ENCODE measurements around the gene FBXL17.

- TF ChIP-seq, protein P1, sequence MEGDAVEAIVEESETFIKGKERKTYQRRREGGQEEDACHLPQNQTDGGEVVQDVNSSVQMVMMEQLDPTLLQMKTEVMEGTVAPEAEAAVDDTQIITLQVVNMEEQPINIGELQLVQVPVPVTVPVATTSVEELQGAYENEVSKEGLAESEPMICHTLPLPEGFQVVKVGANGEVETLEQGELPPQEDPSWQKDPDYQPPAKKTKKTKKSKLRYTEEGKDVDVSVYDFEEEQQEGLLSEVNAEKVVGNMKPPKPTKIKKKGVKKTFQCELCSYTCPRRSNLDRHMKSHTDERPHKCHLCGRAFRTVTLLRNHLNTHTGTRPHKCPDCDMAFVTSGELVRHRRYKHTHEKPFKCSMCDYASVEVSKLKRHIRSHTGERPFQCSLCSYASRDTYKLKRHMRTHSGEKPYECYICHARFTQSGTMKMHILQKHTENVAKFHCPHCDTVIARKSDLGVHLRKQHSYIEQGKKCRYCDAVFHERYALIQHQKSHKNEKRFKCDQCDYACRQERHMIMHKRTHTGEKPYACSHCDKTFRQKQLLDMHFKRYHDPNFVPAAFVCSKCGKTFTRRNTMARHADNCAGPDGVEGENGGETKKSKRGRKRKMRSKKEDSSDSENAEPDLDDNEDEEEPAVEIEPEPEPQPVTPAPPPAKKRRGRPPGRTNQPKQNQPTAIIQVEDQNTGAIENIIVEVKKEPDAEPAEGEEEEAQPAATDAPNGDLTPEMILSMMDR (IDR thresholded peaks at IDR 0.05; ENCODE audit: insufficient read depth, low read length, poor library complexity, severe bottlenecking) = no peak
- TF ChIP-seq EZH2phosphoT487 (conservative IDR thresholded peaks at IDR 0.05; ENCODE audit: low read length) = no peak
Observed at GRCh38 chr5:108174286-108174685, 207.6 kb downstream of the FBXL17 start.

Measured in SU-DHL-6 (cell line).